ENCODE data around the gene SIM2.

- no peak for TF ChIP-seq POLR2A (IDR thresholded peaks at IDR 0.05)
- TF ChIP-seq, protein P1, sequence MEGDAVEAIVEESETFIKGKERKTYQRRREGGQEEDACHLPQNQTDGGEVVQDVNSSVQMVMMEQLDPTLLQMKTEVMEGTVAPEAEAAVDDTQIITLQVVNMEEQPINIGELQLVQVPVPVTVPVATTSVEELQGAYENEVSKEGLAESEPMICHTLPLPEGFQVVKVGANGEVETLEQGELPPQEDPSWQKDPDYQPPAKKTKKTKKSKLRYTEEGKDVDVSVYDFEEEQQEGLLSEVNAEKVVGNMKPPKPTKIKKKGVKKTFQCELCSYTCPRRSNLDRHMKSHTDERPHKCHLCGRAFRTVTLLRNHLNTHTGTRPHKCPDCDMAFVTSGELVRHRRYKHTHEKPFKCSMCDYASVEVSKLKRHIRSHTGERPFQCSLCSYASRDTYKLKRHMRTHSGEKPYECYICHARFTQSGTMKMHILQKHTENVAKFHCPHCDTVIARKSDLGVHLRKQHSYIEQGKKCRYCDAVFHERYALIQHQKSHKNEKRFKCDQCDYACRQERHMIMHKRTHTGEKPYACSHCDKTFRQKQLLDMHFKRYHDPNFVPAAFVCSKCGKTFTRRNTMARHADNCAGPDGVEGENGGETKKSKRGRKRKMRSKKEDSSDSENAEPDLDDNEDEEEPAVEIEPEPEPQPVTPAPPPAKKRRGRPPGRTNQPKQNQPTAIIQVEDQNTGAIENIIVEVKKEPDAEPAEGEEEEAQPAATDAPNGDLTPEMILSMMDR (IDR thresholded peaks at IDR 0.05 in 4 of 5, conservative IDR thresholded peaks at IDR 0.05 in 1 of 5), result no peak
These were observed 6.6 kb upstream of the SIM2 start for GRCh38 chr21:36692114-36692834.
